Right atrium auricular region (tissue), 2 donors: ENCODE measurements around the gene SMURF1. TPM values are rescaled to one million over a fixed set of nuclear protein-coding genes. Genes with fewer than 3 reads are reported as not detected.

Experiments
- DNase-seq: peaks from one replicate; pipeline ENCODE4 v3.0.0-alpha.2; 2019; ENCODE audit warnings: low spot score
- H3K27ac ChIP-seq, 2 donors: fragments of 200-600 bp; sonication (generic); 1 replicate in 1 of 2; 2 replicates in 1 of 2; pipeline ENCODE4 v1.5.1; 2016 to 2019
- H3K27me3 ChIP-seq, 2 donors: fragments of 200-600 bp; sonication (generic); one replicate each; pipeline versions ENCODE4 v1.5.1 to v1.6.0; 2017 to 2019
- H3K36me3 ChIP-seq: fragments of 200-600 bp; sonication (generic); one replicate; pipeline ENCODE4 v1.5.1; 2016
- H3K4me1 ChIP-seq, 2 donors: fragments of 200-600 bp; sonication (generic); one replicate each; pipeline versions ENCODE4 v1.5.1 to v1.6.0; 2017 to 2019
- H3K4me3 ChIP-seq, 2 donors: fragments of 200-600 bp; sonication (generic); 1 replicate in 1 of 2; 2 replicates in 1 of 2; pipeline ENCODE4 v1.5.1; 2017 to 2019; ENCODE audit warnings: mild to moderate bottlenecking in 1 of 2, moderate library complexity in 1 of 2
- H3K9me3 ChIP-seq, 2 donors: fragments of 200-600 bp; sonication (generic); one replicate each; pipeline ENCODE4 v1.5.1; 2019
- total RNA-seq, 2 donors: library from RNA; depleted of rRNA; stranded (reverse); fragments of >200 nt; gene quantifications; one replicate each; pipeline ENCODE4 v1.1.0, GENCODE V29; 2016
- TF ChIP-seq, protein P1 (sequence below), 2 donors: fragments of 200-600 bp; sonication (generic); IDR thresholded peaks; one replicate each; pipeline ENCODE4 v1.5.1; 2019; ENCODE audit warnings: antibody characterized with exemption in 2 of 2

Gene SMURF1
- total RNA-seq, 2 donors from 2014 or later = 9.0 to 14.3 TPM

DNA sequence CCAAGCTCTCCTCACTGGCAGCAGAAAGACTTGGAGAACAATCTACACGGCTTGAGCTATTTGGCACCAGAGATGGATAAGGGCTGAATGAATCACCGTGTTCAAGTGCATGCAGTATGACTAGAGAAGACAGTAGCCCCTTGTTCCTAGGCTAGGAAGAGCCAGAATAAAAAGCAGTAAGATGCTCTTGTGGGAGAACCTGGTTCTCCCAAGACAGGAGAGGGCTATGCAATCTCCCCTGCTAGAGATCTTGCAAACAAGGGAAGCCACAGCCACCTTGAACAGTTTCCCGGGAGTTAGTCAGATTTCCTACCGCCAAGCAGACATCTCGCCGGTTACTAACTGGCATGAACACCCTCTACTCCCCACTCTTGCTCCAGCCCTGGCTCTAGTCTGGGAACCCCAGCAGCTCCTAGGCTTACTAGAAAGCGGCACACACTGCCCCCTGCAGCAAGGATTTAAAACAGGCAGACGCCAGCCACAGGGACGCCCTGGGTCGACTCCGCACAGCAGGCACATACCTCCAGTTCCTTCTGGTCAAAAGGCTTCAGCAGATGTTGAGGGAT, 107.3 kb downstream of the SMURF1 start:
- Histone ChIP-seq H3K27ac (peak overlapping the region; percentile 36 to 54), H3K36me3 (peaks cover 87% of the 10 kb centered on the region), H3K9me3 (no peaks in the 10 kb centered on the region), H3K27me3 (no peaks in the 10 kb centered on the region), H3K4me1 (peaks cover 0 to 9% of the 10 kb centered on the region in 2 donors), H3K4me3 (no peak overlapping the region)
- TF ChIP-seq, protein P1, sequence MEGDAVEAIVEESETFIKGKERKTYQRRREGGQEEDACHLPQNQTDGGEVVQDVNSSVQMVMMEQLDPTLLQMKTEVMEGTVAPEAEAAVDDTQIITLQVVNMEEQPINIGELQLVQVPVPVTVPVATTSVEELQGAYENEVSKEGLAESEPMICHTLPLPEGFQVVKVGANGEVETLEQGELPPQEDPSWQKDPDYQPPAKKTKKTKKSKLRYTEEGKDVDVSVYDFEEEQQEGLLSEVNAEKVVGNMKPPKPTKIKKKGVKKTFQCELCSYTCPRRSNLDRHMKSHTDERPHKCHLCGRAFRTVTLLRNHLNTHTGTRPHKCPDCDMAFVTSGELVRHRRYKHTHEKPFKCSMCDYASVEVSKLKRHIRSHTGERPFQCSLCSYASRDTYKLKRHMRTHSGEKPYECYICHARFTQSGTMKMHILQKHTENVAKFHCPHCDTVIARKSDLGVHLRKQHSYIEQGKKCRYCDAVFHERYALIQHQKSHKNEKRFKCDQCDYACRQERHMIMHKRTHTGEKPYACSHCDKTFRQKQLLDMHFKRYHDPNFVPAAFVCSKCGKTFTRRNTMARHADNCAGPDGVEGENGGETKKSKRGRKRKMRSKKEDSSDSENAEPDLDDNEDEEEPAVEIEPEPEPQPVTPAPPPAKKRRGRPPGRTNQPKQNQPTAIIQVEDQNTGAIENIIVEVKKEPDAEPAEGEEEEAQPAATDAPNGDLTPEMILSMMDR (IDR thresholded peaks at IDR 0.05) = peak in 1 of 2 donors; percentile 59
- peak; percentile 76 for DNase-seq

DNA sequence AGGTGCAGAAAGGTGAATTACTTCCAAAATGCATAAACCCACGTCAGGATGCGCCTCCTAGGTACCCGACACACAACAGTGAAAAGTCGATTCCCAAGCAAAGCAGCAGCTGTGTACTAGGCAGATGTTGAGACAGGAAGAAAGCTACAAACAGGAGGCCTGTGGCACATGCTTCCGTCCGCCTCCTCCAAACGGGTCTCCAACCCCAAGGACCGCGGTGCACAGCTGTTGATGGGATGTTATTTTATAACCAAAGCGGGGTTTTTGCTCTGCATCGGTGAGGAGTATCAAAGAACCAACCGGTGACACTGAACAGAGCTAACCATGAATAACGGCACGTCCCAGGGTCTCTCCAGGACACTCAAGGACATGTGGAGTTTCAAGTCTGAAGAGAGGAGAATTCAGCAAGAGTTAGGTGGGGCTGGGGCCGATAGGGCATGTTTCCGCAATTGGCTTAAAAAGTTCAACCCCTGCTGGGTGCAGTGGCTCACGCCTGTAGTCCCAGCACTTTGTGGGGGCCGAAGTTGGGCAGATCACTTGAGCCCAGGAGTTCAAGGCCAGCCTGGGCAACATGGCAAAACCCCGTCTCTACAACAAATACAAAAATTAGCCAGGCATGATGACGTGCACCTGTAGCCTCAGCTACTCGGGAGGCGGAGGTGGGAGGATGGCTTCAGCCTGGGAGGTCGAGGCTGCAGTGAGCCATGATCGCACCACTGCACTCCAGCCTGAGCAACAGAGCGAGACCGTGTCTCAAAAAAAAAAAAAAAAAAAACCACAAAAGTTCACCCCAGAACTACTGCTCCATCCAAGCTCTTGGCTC, 108.0 kb downstream of the SMURF1 start:
- peaks cover 0 to 10% of the 10 kb centered on the region in 2 donors for H3K4me1 ChIP-seq

DNA sequence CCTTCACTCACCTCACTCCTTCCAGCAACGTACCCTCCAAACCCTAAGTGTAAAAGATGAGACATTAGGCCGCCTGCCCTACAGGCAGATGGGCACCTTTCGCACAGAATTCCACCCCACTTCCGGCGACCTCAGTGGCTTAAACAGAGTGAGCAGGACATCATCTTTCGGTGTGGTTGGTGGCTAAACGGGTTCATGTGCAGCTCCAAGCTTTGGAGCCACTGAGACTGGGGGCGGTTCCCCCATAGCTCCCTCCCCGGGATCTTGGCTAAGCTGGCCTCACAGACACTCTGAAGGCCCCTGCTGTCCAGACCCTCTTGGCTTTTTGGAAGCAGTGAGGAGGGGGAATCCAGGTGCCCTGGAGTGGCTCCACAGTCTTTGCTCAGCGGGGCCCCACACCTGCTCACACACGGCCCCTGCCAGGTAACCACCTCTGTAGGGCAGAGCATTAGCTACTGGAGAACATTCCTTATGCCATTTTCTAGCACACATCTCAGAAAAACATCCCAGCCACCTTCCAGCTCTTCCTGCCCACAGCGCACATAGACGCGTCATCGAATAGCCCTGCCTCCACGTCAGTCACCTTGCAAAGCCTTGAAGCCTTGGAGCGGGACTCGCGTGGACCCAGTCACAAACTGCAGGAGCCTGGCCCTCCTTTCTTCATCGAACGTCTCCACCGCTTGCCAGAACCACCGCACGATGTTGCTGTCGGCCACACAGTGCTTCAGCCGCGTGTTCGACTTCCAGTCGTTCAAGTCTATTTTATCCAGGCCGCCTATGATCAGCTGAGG, 108.8 kb downstream of the SMURF1 start:
- Histone ChIP-seq H3K27ac (peak overlapping the region in 1 of 2 donors; percentile 87), H3K4me1 (peaks cover 0 to 12% of the 10 kb centered on the region in 2 donors), H3K36me3 (peaks cover 94% of the 10 kb centered on the region), H3K27me3 (no peaks in the 10 kb centered on the region), H3K4me3 (no peak overlapping the region), H3K9me3 (peaks cover 0 to 2% of the 10 kb centered on the region in 2 donors)
- TF ChIP-seq, protein P1 (IDR thresholded peaks at IDR 0.05) = no peak
- DNase-seq = peak; percentile 54

More for the DNA sequence above, 108.0 kb downstream of the SMURF1 start:
- TF ChIP-seq, protein P1 (IDR thresholded peaks at IDR 0.05) = no peak
- Histone ChIP-seq H3K4me3 (no peak overlapping the region), H3K27me3 (no peaks in the 10 kb centered on the region), H3K9me3 (no peaks in the 10 kb centered on the region), H3K27ac (peak overlapping the region in 1 of 2 donors; percentile 54), H3K36me3 (peaks cover 88% of the 10 kb centered on the region)
- DNase-seq = no peak

DNA sequence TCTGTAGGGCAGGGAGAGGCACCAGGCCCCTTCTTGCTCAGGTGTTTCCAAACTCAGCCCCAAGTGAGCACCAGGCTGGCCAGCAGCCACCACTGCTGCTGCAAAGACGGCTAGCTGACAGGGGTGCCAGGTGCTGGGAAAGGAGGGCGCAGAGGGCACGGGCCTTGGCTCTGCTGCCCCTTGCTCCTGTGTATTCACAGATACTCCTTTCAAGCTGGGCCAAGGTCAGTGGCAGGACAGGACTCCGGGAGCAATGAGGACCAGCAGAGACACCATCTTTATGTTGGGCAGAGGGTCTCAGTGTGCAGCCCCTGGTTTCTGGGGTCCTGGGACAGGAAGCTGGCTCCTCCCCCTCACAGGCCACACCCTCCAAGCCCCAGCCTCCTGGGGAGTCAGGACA, 110.1 kb downstream of the SMURF1 start:
- Histone ChIP-seq H3K36me3 (peaks cover 96% of the 10 kb centered on the region), H3K4me1 (peaks cover 0 to 22% of the 10 kb centered on the region in 2 donors), H3K9me3 (peaks cover 0 to 5% of the 10 kb centered on the region in 2 donors), H3K27me3 (no peaks in the 10 kb centered on the region), H3K4me3 (no peak overlapping the region), H3K27ac (peak overlapping the region; percentile 33 to 87)
- DNase-seq = peak; percentile 42
- TF ChIP-seq, protein P1 (IDR thresholded peaks at IDR 0.05) = no peak

DNA sequence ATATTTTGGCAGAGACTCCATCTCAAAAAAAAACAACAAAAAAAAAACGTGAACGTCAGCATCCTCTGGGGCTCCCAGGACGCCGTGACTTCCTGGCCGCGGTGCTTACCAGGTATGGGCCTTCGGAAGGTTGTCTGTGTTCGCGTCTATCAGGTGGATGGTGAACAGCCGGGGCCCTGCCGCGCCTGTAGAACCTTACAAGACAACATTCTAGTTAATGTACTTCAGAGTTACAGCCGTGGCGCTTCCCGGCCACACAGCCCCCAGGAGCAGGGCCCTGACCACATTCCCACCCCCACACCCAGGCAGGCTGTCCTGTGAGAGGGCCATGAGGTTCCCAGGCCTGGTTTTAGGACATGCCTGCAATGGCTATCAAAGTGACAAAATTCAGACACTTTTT, 111.0 kb downstream of the SMURF1 start:
- H3K4me3 ChIP-seq = no peak overlapping the region
- TF ChIP-seq, protein P1 (IDR thresholded peaks at IDR 0.05) = no peak
- no peaks in the 10 kb centered on the region for H3K27me3 ChIP-seq
- DNase-seq = peak; percentile 57
- peaks cover 0 to 5% of the 10 kb centered on the region in 2 donors for H3K9me3 ChIP-seq
- H3K27ac ChIP-seq = peak overlapping the region in 1 of 2 donors; percentile 87
- H3K4me1 ChIP-seq = peaks cover 0 to 22% of the 10 kb centered on the region in 2 donors
- H3K36me3 ChIP-seq = peaks cover 94% of the 10 kb centered on the region
